ENCODE results near the gene LFNG. TPM values are rescaled to one million over a fixed set of nuclear protein-coding genes. Genes with fewer than 3 reads are reported as not detected.

Gene LFNG
- total RNA-seq, 2 experiments from 2014 or later, result 96.7 to 99.8 TPM

DNA sequence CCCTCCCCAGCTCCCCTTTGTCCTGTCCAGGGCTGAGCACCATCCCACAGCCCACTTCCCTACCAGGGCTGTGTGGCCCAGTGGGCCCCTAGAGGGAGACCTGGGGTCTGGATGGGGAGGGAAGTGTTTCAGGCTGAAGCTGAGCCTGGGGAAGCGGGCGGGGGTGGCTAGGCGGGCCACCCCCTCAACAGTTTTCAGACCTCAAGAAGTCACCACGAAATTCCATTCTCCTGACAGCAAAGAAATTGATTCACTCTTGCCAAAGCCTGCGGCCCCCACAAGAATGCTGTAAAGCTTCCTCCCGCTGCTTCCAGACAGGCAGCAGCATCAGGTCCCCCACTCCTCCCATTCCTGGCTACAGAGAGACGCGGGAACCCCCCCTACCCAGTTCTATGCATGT, 2.5 kb upstream of the LFNG start:
- ChIA-PET POLR2A (interaction anchor here (1.1 to 1.8 kb wide), 3 partner anchors 8 to 14 kb away, joined by 3 to 6 read pairs (median 5); no protein-coding TSS in a partner anchor), CTCF (no interaction called here)
- TF ChIP-seq, protein P1, sequence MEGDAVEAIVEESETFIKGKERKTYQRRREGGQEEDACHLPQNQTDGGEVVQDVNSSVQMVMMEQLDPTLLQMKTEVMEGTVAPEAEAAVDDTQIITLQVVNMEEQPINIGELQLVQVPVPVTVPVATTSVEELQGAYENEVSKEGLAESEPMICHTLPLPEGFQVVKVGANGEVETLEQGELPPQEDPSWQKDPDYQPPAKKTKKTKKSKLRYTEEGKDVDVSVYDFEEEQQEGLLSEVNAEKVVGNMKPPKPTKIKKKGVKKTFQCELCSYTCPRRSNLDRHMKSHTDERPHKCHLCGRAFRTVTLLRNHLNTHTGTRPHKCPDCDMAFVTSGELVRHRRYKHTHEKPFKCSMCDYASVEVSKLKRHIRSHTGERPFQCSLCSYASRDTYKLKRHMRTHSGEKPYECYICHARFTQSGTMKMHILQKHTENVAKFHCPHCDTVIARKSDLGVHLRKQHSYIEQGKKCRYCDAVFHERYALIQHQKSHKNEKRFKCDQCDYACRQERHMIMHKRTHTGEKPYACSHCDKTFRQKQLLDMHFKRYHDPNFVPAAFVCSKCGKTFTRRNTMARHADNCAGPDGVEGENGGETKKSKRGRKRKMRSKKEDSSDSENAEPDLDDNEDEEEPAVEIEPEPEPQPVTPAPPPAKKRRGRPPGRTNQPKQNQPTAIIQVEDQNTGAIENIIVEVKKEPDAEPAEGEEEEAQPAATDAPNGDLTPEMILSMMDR (IDR thresholded peaks at IDR 0.05), result no peak
- no peak overlapping the region for H3K4me3 ChIP-seq (ENCODE audit: low read length)
- intact Hi-C loops (cut with DNase I, micrococcal nuclease), result no loop called here
- H3K27me3 ChIP-seq (ENCODE audit: control insufficient read depth in 1 of 2, insufficient read depth in 2 of 2, low read length in 2 of 2), result no peaks in the 10 kb centered on the region
- H3K4me3 Mint-ChIP-seq, result peak overlapping the region; percentile 20
- H3K27ac ChIP-seq (ENCODE audit: low read depth in 1 of 2, low read length in 2 of 2), result no peak overlapping the region
- no peaks in the 10 kb centered on the region for H3K27me3 Mint-ChIP-seq
- ATAC-seq (ENCODE audit: poor library complexity) (no peak), DNase-seq (no peak)
- H3K36me3 ChIP-seq (ENCODE audit: insufficient read depth, low read length), result peaks cover 5% of the 10 kb centered on the region
- H3K4me1 Mint-ChIP-seq (ENCODE audit: low read depth), result peaks cover 39% of the 10 kb centered on the region
- H3K9me3 ChIP-seq (ENCODE audit: control insufficient read depth in 1 of 2, insufficient read depth in 1 of 2, low read length in 2 of 2), result no peaks in the 10 kb centered on the region
- H3K9me3 Mint-ChIP-seq, result no peaks in the 10 kb centered on the region
- H3K27ac Mint-ChIP-seq, result peak overlapping the region; percentile 75
- H3K4me1 ChIP-seq (ENCODE audit: insufficient read depth, low read length), result peaks cover 52% of the 10 kb centered on the region
- H3K36me3 Mint-ChIP-seq (ENCODE audit: low read depth), result peaks cover 16% of the 10 kb centered on the region

DNA sequence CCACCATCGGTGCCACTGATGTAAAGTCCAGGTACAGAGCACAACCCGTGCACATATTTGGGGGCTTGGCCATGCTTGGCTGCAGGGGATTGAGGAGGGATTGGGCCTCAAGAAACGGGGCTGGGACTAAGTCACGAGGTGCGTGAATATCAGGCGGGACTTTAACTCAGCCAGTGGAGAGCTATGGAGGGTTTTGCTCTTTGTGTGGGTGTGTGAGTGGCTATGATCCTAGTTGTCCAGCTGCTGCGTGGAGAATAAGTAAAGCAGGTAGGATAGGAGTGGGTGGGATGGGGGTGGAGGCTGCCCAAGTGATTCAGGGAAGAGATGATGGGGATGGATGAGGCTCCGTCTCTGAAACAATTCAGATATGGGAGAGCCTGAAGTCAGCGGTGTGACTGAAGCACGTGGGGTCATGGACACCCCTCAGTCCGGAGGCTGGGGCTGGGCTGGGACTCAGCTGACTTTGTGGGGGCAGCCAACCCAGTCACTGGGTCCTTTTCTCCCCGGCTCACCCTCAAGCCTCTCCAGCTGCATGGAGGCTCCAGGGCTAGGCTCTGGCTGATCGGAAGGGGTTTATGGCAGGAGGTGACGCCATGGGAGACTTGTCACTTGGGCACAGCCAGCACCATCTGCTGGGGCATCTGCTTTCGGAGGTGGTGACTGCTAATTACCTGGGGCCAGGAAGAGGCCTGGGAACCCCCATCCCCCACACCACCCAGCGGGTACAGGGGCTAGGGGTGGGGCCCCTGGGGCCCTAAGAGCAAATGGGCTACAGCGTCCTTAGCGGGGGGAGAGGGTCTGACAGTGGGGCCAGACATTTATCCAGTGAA, 1.7 kb upstream of the LFNG start:
- H3K27ac ChIP-seq (ENCODE audit: low read depth in 1 of 2, low read length in 2 of 2), result peak overlapping the region in 1 of 2 donors; percentile 1
- intact Hi-C loops (cut with DNase I, micrococcal nuclease), result no loop called here

DNA sequence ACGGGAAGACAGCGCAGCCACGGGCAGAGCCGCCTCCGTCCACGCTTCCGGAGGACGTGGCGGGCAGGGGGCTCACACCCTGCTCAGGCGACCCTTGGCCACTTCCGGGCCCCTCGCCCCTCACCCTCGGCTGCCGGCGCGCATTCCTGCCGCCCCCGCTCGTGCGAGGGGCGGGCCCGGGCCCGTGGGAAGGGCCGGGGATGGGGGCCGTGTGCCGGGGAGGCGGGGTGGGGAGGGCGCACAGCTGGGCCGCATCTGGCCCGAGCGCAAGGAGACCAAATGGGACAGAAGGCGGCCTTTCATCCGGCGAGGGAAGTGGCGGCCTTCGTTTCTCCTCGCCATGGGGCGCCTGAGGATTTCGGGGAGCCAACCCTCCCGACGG, 846 bp upstream of the LFNG start:
- H3K9me3 ChIP-seq (ENCODE audit: control insufficient read depth in 1 of 2, insufficient read depth in 1 of 2, low read length in 2 of 2), result no peaks in the 10 kb centered on the region
- intact Hi-C loops (cut with DNase I, micrococcal nuclease), result loop anchor here (1.0 kb wide), 3 partner anchors 9 to 37 kb away; partner anchors contain the start of gene BRAT1 (in 1 of the 2)
- peaks cover 20% of the 10 kb centered on the region for H3K36me3 ChIP-seq (ENCODE audit: insufficient read depth, low read length)
- DNase-seq (no peak), ATAC-seq (ENCODE audit: poor library complexity) (no peak)
- peak overlapping the region in 1 of 2 donors; percentile 43 for H3K27ac ChIP-seq (ENCODE audit: low read depth in 1 of 2, low read length in 2 of 2)
- ChIA-PET CTCF (no interaction called here), POLR2A (interaction anchor here (0.8 to 12.9 kb wide), 3 partner anchors 9 to 12 kb away, joined by 3 to 218 read pairs (median 9); no protein-coding TSS in a partner anchor)
- TF ChIP-seq, protein P1 (IDR thresholded peaks at IDR 0.05), result no peak
- H3K4me1 Mint-ChIP-seq (ENCODE audit: low read depth), result peaks cover 37% of the 10 kb centered on the region
- peak overlapping the region; percentile 60 for H3K4me3 ChIP-seq (ENCODE audit: low read length)
- H3K27me3 Mint-ChIP-seq, result no peaks in the 10 kb centered on the region
- H3K27ac Mint-ChIP-seq, result peak overlapping the region; percentile 75
- no peaks in the 10 kb centered on the region for H3K27me3 ChIP-seq (ENCODE audit: control insufficient read depth in 1 of 2, insufficient read depth in 2 of 2, low read length in 2 of 2)
- H3K4me1 ChIP-seq (ENCODE audit: insufficient read depth, low read length), result peaks cover 51% of the 10 kb centered on the region
- H3K36me3 Mint-ChIP-seq (ENCODE audit: low read depth), result peaks cover 30% of the 10 kb centered on the region
- peak overlapping the region; percentile 89 for H3K4me3 Mint-ChIP-seq
- no peaks in the 10 kb centered on the region for H3K9me3 Mint-ChIP-seq

More for the DNA sequence above, 1.7 kb upstream of the LFNG start:
- ChIA-PET CTCF (no interaction called here), POLR2A (interaction anchor here (1.1 to 12.9 kb wide), 5 partner anchors 8 to 13 kb away, joined by 3 to 218 read pairs (median 6); no protein-coding TSS in a partner anchor)
- ATAC-seq (ENCODE audit: poor library complexity), result no peak
- Mint-ChIP-seq H3K36me3 (ENCODE audit: low read depth) (peaks cover 25% of the 10 kb centered on the region), H3K27ac (peak overlapping the region; percentile 75), H3K4me1 (ENCODE audit: low read depth) (peaks cover 39% of the 10 kb centered on the region), H3K4me3 (peak overlapping the region; percentile 80), H3K27me3 (no peaks in the 10 kb centered on the region), H3K9me3 (no peaks in the 10 kb centered on the region)
- Histone ChIP-seq H3K36me3 (ENCODE audit: insufficient read depth, low read length) (peaks cover 13% of the 10 kb centered on the region), H3K27me3 (ENCODE audit: control insufficient read depth in 1 of 2, insufficient read depth in 2 of 2, low read length in 2 of 2) (no peaks in the 10 kb centered on the region), H3K9me3 (ENCODE audit: control insufficient read depth in 1 of 2, insufficient read depth in 1 of 2, low read length in 2 of 2) (no peaks in the 10 kb centered on the region), H3K4me1 (ENCODE audit: insufficient read depth, low read length) (peaks cover 51% of the 10 kb centered on the region), H3K4me3 (ENCODE audit: low read length) (no peak overlapping the region)
- peak in 1 of 14 experiments; percentile 53 for DNase-seq
- TF ChIP-seq, protein P1 (IDR thresholded peaks at IDR 0.05), result no peak
